Nephron (organoid): Measurements from ENCODE around the gene FAM240B.

Experiments
- H3K27ac Mint-ChIP-seq, 3 experiments: 2 replicates each; pipeline ENCODE4 v1.8.0; 2020; ENCODE audit warnings: mixed read lengths in 3 of 3, mild to moderate bottlenecking in 2 of 3, moderate library complexity in 1 of 3
- H3K27me3 Mint-ChIP-seq: 2 replicates; pipeline ENCODE4 v1.8.0; 2021; ENCODE audit warnings: low read depth, mild to moderate bottlenecking, moderate library complexity, mixed read lengths
- H3K36me3 Mint-ChIP-seq: 2 replicates; pipeline ENCODE4 v1.8.0; 2020; ENCODE audit warnings: low read depth, mixed read lengths
- H3K4me1 Mint-ChIP-seq: 2 replicates; pipeline ENCODE4 v1.8.0; 2020; ENCODE audit warnings: mixed read lengths
- H3K4me3 Mint-ChIP-seq, 3 experiments: 2 replicates each; pipeline ENCODE4 v1.8.0; 2020; ENCODE audit warnings: mild to moderate bottlenecking in 3 of 3, mixed read lengths in 3 of 3, moderate library complexity in 2 of 3
- H3K9me3 Mint-ChIP-seq: 2 replicates; pipeline ENCODE4 v1.8.0; 2020; ENCODE audit warnings: mixed read lengths
- TF ChIP-seq, protein P1 (sequence below), 3 experiments: fragments of 200-600 bp; sonication (generic); IDR thresholded peaks; one replicate each; pipeline ENCODE4 v1.5.0; 2021; ENCODE audit warnings: antibody characterized with exemption in 3 of 3; ENCODE audit not compliant: unreplicated experiment in 3 of 3

Gene FAM240B

DNA sequence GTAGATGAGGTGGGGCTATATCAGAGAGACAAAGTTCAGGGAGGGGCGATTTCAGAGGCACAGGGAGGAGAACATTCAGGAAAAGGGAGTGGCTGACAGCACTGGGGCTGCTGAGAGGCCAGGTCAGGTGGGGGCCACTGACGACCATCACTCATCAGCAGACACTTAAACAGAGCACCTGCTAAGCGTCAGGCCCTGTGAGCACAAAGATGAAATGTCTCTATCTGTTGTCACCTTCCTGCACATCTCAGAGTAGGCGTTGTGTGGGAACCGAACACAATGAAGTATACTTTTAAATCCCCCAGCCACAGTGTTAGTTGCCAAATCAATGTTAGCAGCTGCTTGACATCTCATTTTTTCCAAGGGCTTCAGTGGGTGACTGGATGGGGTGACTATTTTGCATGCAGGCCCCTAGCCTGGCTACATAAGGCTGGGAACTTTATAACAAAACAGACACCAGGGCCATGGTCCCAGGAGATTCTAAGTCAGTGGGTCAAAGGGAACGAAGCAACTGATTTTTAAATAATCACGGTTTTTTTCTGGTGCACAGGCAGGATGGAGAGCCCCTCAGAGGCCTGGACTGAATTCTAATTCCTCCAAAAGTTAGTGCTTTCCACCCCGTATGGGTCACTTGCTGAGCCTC, 68.4 kb downstream of the FAM240B start:
- TF ChIP-seq, protein P1, sequence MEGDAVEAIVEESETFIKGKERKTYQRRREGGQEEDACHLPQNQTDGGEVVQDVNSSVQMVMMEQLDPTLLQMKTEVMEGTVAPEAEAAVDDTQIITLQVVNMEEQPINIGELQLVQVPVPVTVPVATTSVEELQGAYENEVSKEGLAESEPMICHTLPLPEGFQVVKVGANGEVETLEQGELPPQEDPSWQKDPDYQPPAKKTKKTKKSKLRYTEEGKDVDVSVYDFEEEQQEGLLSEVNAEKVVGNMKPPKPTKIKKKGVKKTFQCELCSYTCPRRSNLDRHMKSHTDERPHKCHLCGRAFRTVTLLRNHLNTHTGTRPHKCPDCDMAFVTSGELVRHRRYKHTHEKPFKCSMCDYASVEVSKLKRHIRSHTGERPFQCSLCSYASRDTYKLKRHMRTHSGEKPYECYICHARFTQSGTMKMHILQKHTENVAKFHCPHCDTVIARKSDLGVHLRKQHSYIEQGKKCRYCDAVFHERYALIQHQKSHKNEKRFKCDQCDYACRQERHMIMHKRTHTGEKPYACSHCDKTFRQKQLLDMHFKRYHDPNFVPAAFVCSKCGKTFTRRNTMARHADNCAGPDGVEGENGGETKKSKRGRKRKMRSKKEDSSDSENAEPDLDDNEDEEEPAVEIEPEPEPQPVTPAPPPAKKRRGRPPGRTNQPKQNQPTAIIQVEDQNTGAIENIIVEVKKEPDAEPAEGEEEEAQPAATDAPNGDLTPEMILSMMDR (IDR thresholded peaks at IDR 0.05; ENCODE audit: unreplicated experiment in 3 of 3): no peak
- Mint-ChIP-seq H3K27me3 (peaks cover 11% of the 10 kb centered on the region), H3K4me3 (no peak overlapping the region), H3K9me3 (peaks cover 2% of the 10 kb centered on the region), H3K27ac (no peak overlapping the region), H3K36me3 (no peaks in the 10 kb centered on the region), H3K4me1 (no peaks in the 10 kb centered on the region)

DNA sequence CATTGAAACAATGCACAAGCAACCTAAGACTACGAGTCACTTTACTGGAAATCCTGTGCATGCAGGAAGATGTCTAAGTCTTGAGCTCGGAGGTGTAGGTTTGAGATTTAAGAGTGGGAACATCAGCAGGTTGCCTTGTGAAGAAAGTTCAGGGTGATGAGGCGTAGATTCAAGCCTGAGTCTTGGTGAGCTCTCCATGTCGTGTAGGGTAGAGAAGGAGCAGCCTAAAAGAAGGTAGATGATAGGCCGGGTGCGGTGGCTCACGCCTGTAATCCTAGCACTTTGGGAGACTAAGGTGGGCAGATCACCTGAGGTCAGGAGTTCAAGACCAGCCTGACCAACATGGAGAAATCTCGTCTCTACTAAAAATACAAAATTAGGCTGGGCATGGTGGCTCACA, 69.4 kb downstream of the FAM240B start:
- H3K4me1 Mint-ChIP-seq: no peaks in the 10 kb centered on the region
- peaks cover 11% of the 10 kb centered on the region for H3K27me3 Mint-ChIP-seq
- peaks cover 2% of the 10 kb centered on the region for H3K9me3 Mint-ChIP-seq
- no peak overlapping the region for H3K27ac Mint-ChIP-seq
- TF ChIP-seq, protein P1 (IDR thresholded peaks at IDR 0.05; ENCODE audit: unreplicated experiment in 3 of 3): no peak
- H3K36me3 Mint-ChIP-seq: no peaks in the 10 kb centered on the region
- H3K4me3 Mint-ChIP-seq: no peak overlapping the region

DNA sequence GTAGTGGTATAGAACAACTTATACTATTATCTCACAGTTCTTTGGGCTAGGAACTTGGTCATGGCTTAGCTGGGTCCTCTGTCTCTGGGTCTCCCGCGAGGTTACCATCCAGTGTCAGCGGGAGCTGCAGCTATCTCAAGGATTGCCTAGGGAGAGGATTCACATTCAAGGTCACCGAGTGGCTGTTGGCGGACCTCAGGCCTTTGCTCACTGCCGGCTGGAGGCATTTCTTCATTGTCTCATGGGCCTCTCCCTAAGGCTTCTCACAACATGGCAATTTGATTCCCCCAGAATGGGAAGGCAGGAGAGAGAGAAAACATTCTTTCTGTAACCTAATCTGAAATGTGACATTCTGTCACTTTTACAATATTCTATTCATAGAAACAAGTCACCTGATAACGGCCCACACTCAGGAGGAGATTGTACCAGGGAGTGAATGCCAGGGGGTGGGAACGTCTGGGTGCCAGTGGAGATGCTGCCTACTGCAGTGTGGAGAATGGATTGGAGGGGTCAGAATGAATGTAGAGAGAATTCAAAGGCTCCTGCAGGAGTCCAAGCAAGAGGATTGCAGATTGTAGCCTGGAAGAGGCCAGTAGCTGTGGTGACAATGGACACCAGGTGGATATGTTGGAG, 70.1 kb downstream of the FAM240B start:
- Mint-ChIP-seq H3K27me3 (peaks cover 11% of the 10 kb centered on the region), H3K9me3 (peaks cover 2% of the 10 kb centered on the region), H3K4me3 (no peak overlapping the region), H3K36me3 (no peaks in the 10 kb centered on the region), H3K27ac (no peak overlapping the region), H3K4me1 (no peaks in the 10 kb centered on the region)
- TF ChIP-seq, protein P1 (IDR thresholded peaks at IDR 0.05; ENCODE audit: unreplicated experiment in 3 of 3): no peak

DNA sequence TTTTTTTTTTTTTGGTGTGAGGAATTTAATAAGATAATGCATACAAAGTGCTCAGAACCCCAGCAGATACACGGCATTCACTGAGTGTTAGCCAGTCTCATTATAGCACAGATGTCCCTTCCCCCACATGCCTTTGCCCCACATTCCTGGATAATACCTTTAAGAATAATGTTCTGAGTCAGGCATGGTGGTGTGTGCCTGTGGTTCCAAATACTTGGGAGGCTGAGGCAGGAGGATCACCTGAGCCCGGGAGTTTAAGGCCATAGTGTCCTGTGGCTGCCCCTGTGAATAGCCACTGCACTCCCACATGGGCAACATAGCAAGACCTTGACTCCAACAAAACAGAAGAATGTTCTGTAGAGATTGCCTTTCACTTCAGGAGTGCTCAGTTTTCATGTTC, 75.3 kb downstream of the FAM240B start:
- H3K9me3 Mint-ChIP-seq: peaks cover 2% of the 10 kb centered on the region
- H3K36me3 Mint-ChIP-seq: no peaks in the 10 kb centered on the region
- H3K27me3 Mint-ChIP-seq: no peaks in the 10 kb centered on the region
- H3K27ac Mint-ChIP-seq: no peak overlapping the region
- H3K4me3 Mint-ChIP-seq: no peak overlapping the region
- TF ChIP-seq, protein P1 (IDR thresholded peaks at IDR 0.05; ENCODE audit: unreplicated experiment in 3 of 3): no peak
- peaks cover 7% of the 10 kb centered on the region for H3K4me1 Mint-ChIP-seq
